K562 (cell line): ENCODE data around the gene PNPLA2. TPM values are rescaled to one million over a fixed set of nuclear protein-coding genes. Genes with fewer than 3 reads are reported as not detected.

ENCODE experiments used
- ARID3A ChIP-seq: IDR thresholded peaks from 2 replicates; pipeline ENCODE4 v1.6.1; 2012; ENCODE audit warnings: low read depth, low read length, improper control_type of control experiment, borderline replicate concordance
- DACH1 ChIP-seq: fragments of 450-650 bp; IDR thresholded peaks from 2 replicates; pipeline ENCODE4 v1.6.1; 2018; ENCODE audit not compliant: partially characterized antibody
- FOXO4 ChIP-seq: fragments of 450-650 bp; formaldehyde crosslinking; IDR thresholded peaks from 2 replicates; pipeline ENCODE4 v1.4.0; 2020; ENCODE audit warnings: mild to moderate bottlenecking, moderate library complexity
- GTF3C2 ChIP-seq: IDR thresholded peaks from 3 replicates; pipeline ENCODE4 v1.6.1; 2011; ENCODE audit warnings: borderline replicate concordance, mild to moderate bottlenecking, moderate library complexity; ENCODE audit not compliant: insufficient read length; ENCODE audit errors: extremely low read depth
- HCFC1 ChIP-seq: IDR thresholded peaks from 2 replicates; pipeline ENCODE4 v1.6.1; 2012; ENCODE audit warnings: low read depth, low read length, improper control_type of control experiment
- HINFP ChIP-seq: fragments of 450-650 bp; conservative IDR thresholded peaks from 2 replicates; pipeline ENCODE4 v1.6.1; 2016; ENCODE audit warnings: missing genetic modification characterization, low read depth, mild to moderate bottlenecking, control low read depth, missing compliant biosample characterization
- HMGN3 ChIP-seq: IDR thresholded peaks from 2 replicates; pipeline ENCODE4 v1.6.1; 2011; ENCODE audit warnings: borderline replicate concordance, low read depth, mild to moderate bottlenecking, mixed read lengths, low read length; ENCODE audit not compliant: insufficient read length; ENCODE audit errors: extremely low read depth
- HMGXB4 ChIP-seq: sonication (generic); formaldehyde crosslinking; IDR thresholded peaks from 2 replicates; pipeline ENCODE4 v1.8.1; 2023; ENCODE audit warnings: mild to moderate bottlenecking, missing genetic modification reagents
- MCM2 ChIP-seq: fragments of 450-650 bp; IDR thresholded peaks from 2 replicates; pipeline ENCODE4 v1.6.1; 2017; ENCODE audit warnings: low read depth, mild to moderate bottlenecking
- NFXL1 ChIP-seq: fragments of 450-650 bp; formaldehyde crosslinking; IDR thresholded peaks from 2 replicates; pipeline ENCODE4 v1.4.0; 2021; ENCODE audit warnings: mild to moderate bottlenecking
- NR2F6 ChIP-seq: fragments of 450-650 bp; formaldehyde crosslinking; IDR thresholded peaks from 2 replicates; pipeline ENCODE4 v1.4.0; 2020; ENCODE audit warnings: mild to moderate bottlenecking
- POLR3G ChIP-seq: IDR thresholded peaks from 2 replicates; pipeline ENCODE4 v1.6.1; 2011; ENCODE audit not compliant: insufficient read length, insufficient replicate concordance; ENCODE audit errors: extremely low read depth
- PTTG1 ChIP-seq: fragments of 450-650 bp; IDR thresholded peaks from 2 replicates; pipeline ENCODE4 v1.6.1; 2016; ENCODE audit warnings: low read depth, mild to moderate bottlenecking, missing genetic modification characterization, missing compliant biosample characterization
- SIN3B ChIP-seq: fragments of 450-650 bp; IDR thresholded peaks from 2 replicates; pipeline ENCODE4 v1.6.1; 2017; ENCODE audit warnings: low read depth, mild to moderate bottlenecking, moderate library complexity
- VEZF1 ChIP-seq: fragments of 200-800 bp; sonication (Bioruptor generic); IDR thresholded peaks from 2 replicates; pipeline ENCODE4 v1.6.1; 2017; ENCODE audit warnings: missing genetic modification characterization, missing compliant biosample characterization
- XRCC3 ChIP-seq: fragments of 450-650 bp; IDR thresholded peaks from 2 replicates; pipeline ENCODE4 v1.6.1; 2017; ENCODE audit warnings: mild to moderate bottlenecking, moderate library complexity
- polyA plus RNA-seq, 8 experiments: library from polyadenylated mRNA; depleted of rRNA in 4 of 8; stranded (reverse) in 5 of 8; unstranded in 3 of 8; fragments of >200 nt; fragmentation: Nextera tagmentation in 2 of 8; fragmentation: Illumina TruSeq in 1 of 8; extraction: Ambion mirVana in 2 of 8; extraction: Trizol in 1 of 8; gene quantifications; 2 replicates each; pipeline versions ENCODE4 v1.2.1 to v1.2.3, GENCODE V29; 2011 to 2014; ENCODE audit warnings: inconsistent platforms in 1 of 8, missing spikeins in 1 of 8
- total RNA-seq, 7 experiments: library from RNA; depleted of rRNA in 6 of 7; stranded (reverse); fragments of >200 nt in 6 of 7; fragmentation: Illumina TruSeq in 2 of 7; extraction: Trizol in 2 of 7; gene quantifications; 2 replicates each; pipeline versions ENCODE4 v1.2.1 to v1.2.3, GENCODE V29; 2011 to 2021; ENCODE audit warnings: low replicate concordance in 1 of 7

PNPLA2 gene
- total and polyA plus RNA-seq, 9 of the 15 experiments (the other 6 are each of a cell fraction or from before 2014, with no cell fraction given): 0.39 to 87.1 (median 8.4) TPM

GRCh38 chr11:798093-798713 is 20.5 kb upstream of the PNPLA2 start, which contains the start of gene SLC25A22 (continued):
- TF ChIP-seq VEZF1 (peak; percentile 70; the same call in 1 of the 2 replicates), XRCC3 (no peak), HINFP (no peak), ARID3A (no peak), GTF3C2 (no peak), NFXL1 (no peak), DACH1 (no peak), HMGN3 (peak; percentile 54), HMGXB4 (CRISPR knock-in tag) (0 out of 2 replicates have a peak, but pooled peaks have one; percentile 77), MCM2 (no peak), POLR3G (no peak), PTTG1 (tag) (no peak), FOXO4 (CRISPR knock-in tag) (no peak), SIN3B (peak; percentile 50; the same call in 1 of the 2 replicates), NR2F6 (CRISPR knock-in tag) (no peak), HCFC1 (peak; percentile 35; the same call in 1 of the 2 replicates)
